Muscle layer of colon (tissue), 2 donors: ENCODE measurements around the gene HBA1.
"Not testable (repeated sequence)": the region's sequence is repeated elsewhere in the genome, so short reads cannot be mapped to it uniquely, and the experiment has no call there.

Source experiments
- H3K27ac ChIP-seq: one replicate; pipeline ENCODE4 v1.7.0; 2013; ENCODE audit warnings: low read depth, mild to moderate bottlenecking, low read length, moderate library complexity
- H3K27me3 ChIP-seq, 2 donors: one replicate each; pipeline ENCODE4 v1.7.0; 2013; ENCODE audit warnings: low read length in 2 of 2, mild to moderate bottlenecking in 2 of 2; ENCODE audit not compliant: insufficient read depth in 2 of 2, control insufficient read depth in 1 of 2
- H3K36me3 ChIP-seq: one replicate; pipeline ENCODE4 v1.7.0; 2013; ENCODE audit warnings: mild to moderate bottlenecking, low read length; ENCODE audit not compliant: insufficient read depth
- H3K4me1 ChIP-seq: one replicate; pipeline ENCODE4 v1.7.0; 2013; ENCODE audit warnings: mild to moderate bottlenecking, low read length; ENCODE audit not compliant: insufficient read depth
- H3K4me3 ChIP-seq, 2 donors: one replicate each; pipeline ENCODE4 v1.7.0; 2013; ENCODE audit warnings: low read length in 2 of 2, low read depth in 1 of 2, mild to moderate bottlenecking in 1 of 2, moderate library complexity in 1 of 2
- H3K9ac ChIP-seq: one replicate; pipeline ENCODE4 v1.7.0; 2013; ENCODE audit warnings: low read length
- H3K9me3 ChIP-seq: one replicate; pipeline ENCODE4 v1.7.0; 2013; ENCODE audit warnings: mild to moderate bottlenecking, low read length
- donor health status: abdominal sarcoma.
- donor health status: Adenocarcinoma of cecum.

The HBA1 gene

DNA sequence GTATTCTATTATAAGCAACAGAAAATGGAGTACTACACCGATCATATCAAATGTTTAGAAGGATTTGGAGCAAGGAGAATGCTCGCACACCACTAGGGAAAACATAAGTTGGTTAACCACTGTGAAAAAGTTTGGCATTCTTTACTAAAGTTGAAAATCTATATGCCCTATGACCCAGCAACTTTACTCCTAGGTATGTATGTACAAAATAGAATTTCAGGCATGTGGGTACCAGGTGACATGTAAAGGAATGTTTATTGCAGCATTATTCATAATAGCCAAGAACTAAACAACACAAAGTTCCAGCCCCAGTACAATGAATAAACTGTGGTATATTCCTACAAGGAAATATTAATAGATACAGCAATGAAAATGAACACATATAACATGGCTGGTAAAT, 29.8 kb upstream of the HBA1 start:
- H3K36me3 ChIP-seq, result no peaks in the 10 kb centered on the region
- H3K9ac ChIP-seq, result no peak overlapping the region
- no peaks in the 10 kb centered on the region for H3K27me3 ChIP-seq
- H3K4me3 ChIP-seq, result no peak overlapping the region
- H3K27ac ChIP-seq, result no peak overlapping the region
- H3K4me1 ChIP-seq, result no peaks in the 10 kb centered on the region
- H3K9me3 ChIP-seq, result no peaks in the 10 kb centered on the region

DNA sequence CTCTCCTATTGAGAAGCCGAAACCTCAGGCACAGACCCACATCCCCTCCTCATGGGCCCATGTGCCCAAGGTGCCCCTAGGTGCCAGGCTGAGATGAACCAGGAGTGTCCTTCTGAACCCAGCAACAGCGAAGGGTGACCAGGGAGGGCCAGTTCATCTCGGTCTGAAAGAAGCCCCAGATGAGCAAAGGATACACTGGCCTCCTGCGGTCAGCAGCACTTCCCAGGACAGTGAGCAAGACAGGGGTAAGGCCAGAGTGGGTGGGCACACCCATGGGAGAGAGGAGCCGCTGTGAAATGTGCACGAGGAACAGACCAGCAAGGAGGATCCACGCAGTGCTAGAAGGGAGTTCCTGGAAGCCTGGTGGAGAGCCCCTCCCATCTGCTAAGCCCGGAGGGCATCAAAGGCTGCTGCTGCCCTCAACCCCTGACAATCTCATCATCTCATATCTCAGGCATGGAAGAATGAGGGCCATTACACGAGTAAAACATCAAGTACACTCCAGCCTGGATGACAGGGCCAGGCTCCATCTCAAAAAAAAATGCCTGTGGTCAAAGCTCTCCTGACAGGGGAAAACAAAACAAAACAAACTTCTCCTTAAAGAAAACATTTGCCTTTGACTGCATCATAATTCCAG, 27.3 kb upstream of the HBA1 start:
- no peak overlapping the region for H3K4me3 ChIP-seq
- no peaks in the 10 kb centered on the region for H3K27me3 ChIP-seq
- H3K9ac ChIP-seq, result no peak overlapping the region
- no peaks in the 10 kb centered on the region for H3K4me1 ChIP-seq
- no peak overlapping the region for H3K27ac ChIP-seq
- H3K9me3 ChIP-seq, result no peaks in the 10 kb centered on the region
- H3K36me3 ChIP-seq, result no peaks in the 10 kb centered on the region

DNA sequence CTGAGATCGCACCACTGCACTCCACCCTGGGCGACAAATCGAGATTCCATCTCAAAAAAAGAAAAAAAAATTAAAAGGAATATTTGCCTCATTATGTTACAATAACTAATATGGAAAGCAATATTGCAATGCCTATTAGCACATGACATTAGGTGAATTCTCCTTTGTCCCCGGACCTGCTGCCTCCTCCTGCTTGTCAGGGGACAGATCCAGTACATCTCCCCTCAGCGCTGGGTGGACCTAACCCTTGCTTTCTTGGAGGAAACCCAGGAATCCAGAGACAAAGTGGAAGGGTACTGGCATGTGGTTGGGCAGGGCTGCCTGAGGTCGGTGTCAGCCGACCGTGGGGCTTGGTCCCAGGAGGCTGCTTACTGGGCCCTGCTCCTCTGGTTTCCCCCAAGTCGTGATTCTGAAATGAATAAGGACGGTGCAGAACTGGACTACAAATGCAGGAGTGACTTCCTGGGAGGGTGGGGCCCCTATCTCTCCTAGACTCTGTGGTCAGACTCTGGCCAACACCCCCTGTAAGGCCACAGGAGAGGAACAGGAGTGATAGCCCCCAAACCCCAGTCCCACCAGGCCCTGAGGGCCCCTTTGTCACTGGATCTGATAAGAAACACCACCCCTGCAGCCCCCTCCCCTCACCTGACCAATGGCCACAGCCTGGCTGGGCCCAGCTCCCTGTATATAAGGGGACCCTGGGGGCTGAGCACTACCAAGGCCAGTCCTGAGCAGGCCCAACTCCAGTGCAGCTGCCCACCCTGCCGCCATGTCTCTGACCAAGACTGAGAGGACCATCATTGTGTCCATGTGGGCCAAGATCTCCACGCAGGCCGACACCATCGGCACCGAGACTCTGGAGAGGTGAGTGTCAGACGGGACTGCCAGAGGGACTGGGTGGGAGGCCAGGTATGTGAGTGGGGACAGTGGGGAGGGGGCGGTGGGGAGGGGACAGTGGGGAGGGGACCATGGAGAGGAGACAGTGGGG, 24.0 kb upstream of the HBA1 start, which contains the start of gene HBZ:
Gene HBZ (plus strand): TSS at position 504 of the 988 bp plus-strand sequence. CDS start 266 bp downstream, at position 770.
- H3K27ac ChIP-seq, result no peak within 1 kb of the TSS
- no peak within 1 kb of the TSS for H3K9ac ChIP-seq
- peaks cover 6% of the 10 kb centered on the region for H3K4me1 ChIP-seq
- H3K27me3 ChIP-seq, result peaks cover 13 to 18% of the 10 kb centered on the region in 2 donors
- no peaks in the 10 kb centered on the region for H3K36me3 ChIP-seq
- H3K9me3 ChIP-seq, result no peaks in the 10 kb centered on the region
- no peak within 1 kb of the TSS for H3K4me3 ChIP-seq

DNA sequence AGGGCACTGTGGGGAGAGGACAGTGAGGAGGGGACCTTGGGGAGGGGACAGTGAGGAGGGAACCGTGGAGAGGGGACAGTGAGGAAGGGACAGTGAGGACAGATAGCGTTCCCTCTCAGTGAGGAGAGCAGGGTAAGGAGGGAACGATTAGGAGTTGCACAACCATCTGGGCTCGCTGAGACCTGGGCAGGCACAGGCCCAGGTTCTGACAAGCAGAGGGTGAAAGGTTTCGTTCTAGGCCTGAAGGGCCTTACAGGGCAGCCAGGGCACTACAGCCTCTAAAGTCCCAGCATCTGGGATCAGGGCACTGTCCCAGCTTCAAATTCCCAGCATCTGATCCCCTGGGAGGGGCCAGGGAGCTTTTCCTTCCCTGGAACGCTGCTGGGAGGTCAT, 23.4 kb upstream of the HBA1 start:
- not testable (repeated sequence) for H3K9me3 ChIP-seq, H3K4me1 ChIP-seq, H3K4me3 ChIP-seq, H3K27ac ChIP-seq, H3K36me3 ChIP-seq, H3K9ac ChIP-seq
- peaks cover 13 to 24% of the 10 kb centered on the region in 2 donors for H3K27me3 ChIP-seq

DNA sequence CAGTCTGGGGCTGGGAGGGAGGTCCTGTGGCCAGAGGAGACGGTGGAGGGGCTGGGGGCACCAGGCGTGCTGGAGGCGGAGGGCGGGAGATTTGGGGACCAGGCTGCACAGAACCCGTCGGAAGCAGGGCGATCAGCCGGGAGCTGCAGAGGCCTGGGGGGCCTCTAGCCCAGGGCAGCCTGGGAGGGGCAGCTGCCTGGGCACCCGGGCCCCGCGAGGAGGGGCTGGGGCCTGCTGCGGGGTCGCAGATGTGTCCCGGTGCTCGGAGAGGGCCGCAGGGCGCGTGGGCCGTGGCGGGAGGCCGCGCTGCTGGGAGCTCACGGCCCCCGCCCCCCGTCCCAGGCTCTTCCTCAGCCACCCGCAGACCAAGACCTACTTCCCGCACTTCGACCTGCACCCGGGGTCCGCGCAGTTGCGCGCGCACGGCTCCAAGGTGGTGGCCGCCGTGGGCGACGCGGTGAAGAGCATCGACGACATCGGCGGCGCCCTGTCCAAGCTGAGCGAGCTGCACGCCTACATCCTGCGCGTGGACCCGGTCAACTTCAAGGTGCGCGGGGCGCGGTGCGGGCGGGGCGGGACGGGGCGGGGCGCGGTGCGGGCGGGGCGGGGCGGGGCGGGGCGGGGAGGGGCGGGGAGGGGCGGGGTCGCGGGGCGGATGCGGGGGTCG, 22.8 kb upstream of the HBA1 start:
- H3K27me3 ChIP-seq, result peaks cover 13 to 28% of the 10 kb centered on the region in 2 donors
- H3K4me1 ChIP-seq, H3K4me3 ChIP-seq, H3K9ac ChIP-seq, H3K27ac ChIP-seq, H3K36me3 ChIP-seq, H3K9me3 ChIP-seq: not testable (repeated sequence)

DNA sequence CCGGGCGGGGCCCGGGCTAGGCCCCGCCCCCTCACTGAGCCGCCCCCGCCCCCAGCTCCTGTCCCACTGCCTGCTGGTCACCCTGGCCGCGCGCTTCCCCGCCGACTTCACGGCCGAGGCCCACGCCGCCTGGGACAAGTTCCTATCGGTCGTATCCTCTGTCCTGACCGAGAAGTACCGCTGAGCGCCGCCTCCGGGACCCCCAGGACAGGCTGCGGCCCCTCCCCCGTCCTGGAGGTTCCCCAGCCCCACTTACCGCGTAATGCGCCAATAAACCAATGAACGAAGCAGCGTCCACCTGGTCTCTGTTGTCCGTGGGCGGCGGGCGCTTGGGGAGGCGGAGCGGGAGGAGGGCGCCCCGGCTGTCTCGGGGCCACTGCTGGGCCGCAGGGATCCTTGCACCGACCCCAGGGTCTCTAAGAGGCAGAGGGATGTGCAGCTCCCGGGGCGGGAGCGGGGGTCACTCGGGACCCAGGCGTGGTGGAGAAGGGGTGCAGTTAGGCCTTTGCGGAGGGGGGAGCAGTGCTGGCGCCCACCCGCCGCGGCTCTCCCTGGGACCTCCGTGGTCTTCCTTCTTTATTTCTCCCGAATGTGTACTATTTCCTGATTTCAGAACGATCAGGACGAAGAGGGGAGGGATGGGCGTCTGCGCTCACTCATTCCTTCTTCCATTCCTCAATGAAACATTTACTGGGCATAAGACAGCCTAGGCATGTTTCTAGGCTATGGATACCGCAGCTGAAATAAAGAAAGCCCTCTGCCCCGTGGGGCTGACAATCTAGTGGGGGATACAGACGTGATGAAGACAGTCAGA, 22.1 kb upstream of the HBA1 start:
- peaks cover 13 to 28% of the 10 kb centered on the region in 2 donors for H3K27me3 ChIP-seq
- H3K4me3 ChIP-seq, result peak overlapping the region; percentile 2 to 45
- H3K27ac ChIP-seq, result no peak overlapping the region
- H3K9me3 ChIP-seq, result no peaks in the 10 kb centered on the region
- peaks cover 6% of the 10 kb centered on the region for H3K4me1 ChIP-seq
- no peak overlapping the region for H3K9ac ChIP-seq
- H3K36me3 ChIP-seq, result no peaks in the 10 kb centered on the region

DNA sequence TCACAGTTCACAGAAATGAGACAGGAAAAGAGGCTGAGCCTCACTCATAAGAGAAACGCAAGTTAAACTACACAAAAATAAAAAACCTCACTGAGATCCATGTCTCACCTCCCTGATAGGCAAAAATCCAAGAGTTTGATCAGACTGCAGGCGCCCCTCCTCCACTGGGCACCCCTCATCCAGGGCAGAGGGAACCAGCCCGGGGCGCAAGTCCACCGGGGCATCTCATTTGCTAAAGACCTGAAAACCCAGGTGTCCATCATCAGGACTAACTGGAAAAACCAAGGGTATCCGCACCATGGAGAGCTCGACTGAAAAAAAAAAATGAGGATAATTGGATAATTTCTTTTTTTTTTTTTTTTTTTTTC, 21.5 kb upstream of the HBA1 start:
- H3K9ac ChIP-seq, result no peak overlapping the region
- H3K4me3 ChIP-seq, result peak overlapping the region in 1 of 2 donors; percentile 45
- H3K36me3 ChIP-seq, result no peaks in the 10 kb centered on the region
- H3K27me3 ChIP-seq, result peaks cover 13 to 28% of the 10 kb centered on the region in 2 donors
- peaks cover 6% of the 10 kb centered on the region for H3K4me1 ChIP-seq
- H3K9me3 ChIP-seq, result no peaks in the 10 kb centered on the region
- H3K27ac ChIP-seq, result no peak overlapping the region

DNA sequence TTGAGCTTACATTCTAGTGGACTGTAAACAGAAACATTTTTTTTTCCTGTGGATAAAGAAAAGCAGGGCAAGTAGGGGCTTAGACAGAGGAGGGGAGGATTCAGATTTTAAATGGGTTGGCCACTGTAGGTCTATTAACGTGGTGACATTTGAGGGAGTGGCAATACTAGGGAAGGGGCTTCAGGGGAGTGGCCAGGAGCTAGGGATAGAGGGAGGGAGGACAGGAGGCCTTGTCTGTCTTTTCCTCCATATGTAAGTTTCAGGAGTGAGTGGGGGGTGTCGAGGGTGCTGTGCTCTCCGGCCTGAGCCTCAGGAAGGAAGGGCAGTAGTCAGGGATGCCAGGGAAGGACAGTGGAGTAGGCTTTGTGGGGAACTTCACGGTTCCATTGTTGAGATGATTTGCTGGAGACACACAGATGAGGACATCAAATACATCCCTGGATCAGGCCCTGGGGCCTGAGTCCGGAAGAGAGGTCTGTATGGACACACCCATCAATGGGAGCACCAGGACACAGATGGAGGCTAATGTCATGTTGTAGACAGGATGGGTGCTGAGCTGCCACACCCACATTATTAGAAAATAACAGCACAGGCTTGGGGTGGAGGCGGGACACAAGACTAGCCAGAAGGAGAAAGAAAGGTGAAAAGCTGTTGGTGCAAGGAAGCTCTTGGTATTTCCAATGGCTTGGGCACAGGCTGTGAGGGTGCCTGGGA, 17.2 kb upstream of the HBA1 start:
- no peak overlapping the region for H3K27ac ChIP-seq
- peaks cover 13 to 26% of the 10 kb centered on the region in 2 donors for H3K27me3 ChIP-seq
- H3K4me3 ChIP-seq, result no peak overlapping the region
- peaks cover 6% of the 10 kb centered on the region for H3K4me1 ChIP-seq
- H3K9me3 ChIP-seq, result no peaks in the 10 kb centered on the region
- no peak overlapping the region for H3K9ac ChIP-seq
- no peaks in the 10 kb centered on the region for H3K36me3 ChIP-seq

DNA sequence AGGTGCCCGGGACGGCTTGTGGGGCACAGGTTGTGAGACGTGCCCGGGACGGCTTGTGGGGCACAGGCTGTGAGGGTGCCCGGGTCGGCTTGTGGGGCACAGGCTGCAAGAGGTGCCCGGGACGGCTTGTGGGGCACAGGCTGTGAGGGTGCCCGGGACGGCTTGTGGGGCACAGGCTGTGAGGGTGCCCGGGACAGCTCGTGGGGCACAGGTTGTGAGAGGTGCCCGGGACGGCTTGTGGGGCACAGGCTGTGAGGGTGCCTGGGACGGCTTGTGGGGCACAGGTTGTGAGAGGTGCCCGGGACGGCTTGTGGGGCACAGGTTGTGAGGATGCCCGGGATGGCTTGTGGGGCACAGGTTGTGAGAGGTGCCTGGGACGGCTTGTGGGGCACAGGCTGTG, 16.2 kb upstream of the HBA1 start:
- peaks cover 8 to 21% of the 10 kb centered on the region in 2 donors for H3K27me3 ChIP-seq
- not testable (repeated sequence) for H3K27ac ChIP-seq, H3K4me1 ChIP-seq, H3K9me3 ChIP-seq, H3K9ac ChIP-seq, H3K36me3 ChIP-seq, H3K4me3 ChIP-seq

DNA sequence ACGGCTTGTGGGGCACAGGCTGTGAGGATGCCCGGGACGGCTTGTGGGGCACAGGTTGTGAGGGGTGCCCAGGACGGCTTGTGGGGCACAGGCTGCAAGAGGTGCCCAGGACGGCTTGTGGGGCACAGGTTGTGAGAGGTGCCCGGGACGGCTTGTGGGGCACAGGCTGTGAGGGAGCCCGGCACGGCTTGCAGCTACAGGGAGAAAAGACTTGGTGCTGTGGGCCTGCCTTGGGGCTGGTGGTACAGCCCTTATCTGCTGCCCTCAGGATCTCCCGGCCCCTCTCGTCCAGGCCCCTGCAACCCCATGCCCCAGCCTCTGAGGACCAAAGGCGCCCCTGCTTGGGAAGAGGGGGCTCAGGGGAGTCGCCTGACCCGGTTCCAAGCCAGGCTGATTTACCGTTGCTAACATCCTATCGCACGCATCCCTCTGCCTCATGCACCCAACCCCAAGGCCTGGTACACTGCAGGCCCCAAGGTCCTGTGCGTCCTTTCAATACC, 15.7 kb upstream of the HBA1 start:
- H3K27ac ChIP-seq, result no peak overlapping the region
- no peaks in the 10 kb centered on the region for H3K36me3 ChIP-seq
- no peak overlapping the region for H3K4me3 ChIP-seq
- peaks cover 7% of the 10 kb centered on the region for H3K4me1 ChIP-seq
- no peak overlapping the region for H3K9ac ChIP-seq
- peaks cover 13 to 21% of the 10 kb centered on the region in 2 donors for H3K27me3 ChIP-seq
- H3K9me3 ChIP-seq, result no peaks in the 10 kb centered on the region
